ENCODE results near the gene NSD1.

- TF ChIP-seq CTCF (IDR thresholded peaks at IDR 0.05; ENCODE audit: poor library complexity): no peak
- no peak for TF ChIP-seq EZH2 (IDR thresholded peaks at IDR 0.05; ENCODE audit: borderline replicate concordance)
- no peak for TF ChIP-seq EZH2phosphoT487 (IDR thresholded peaks at IDR 0.05; ENCODE audit: low read depth, severe bottlenecking, unreplicated experiment)
These were observed 87.0 kb downstream of the NSD1 start for GRCh38 chr5:177220576-177220975.
